ENCODE data around the gene DLL3.
A peak's percentile ranks its signal among the peaks of the same experiment; 100 is the strongest.

Gene DLL3

GRCh38 chr19:39483141-39483540 is 15.6 kb upstream of the DLL3 start:
- Histone ChIP-seq H3K27me3 (ENCODE audit: insufficient read depth, low read length) (no peaks in the 10 kb centered on the region), H3K79me2 (ENCODE audit: control insufficient read depth, insufficient read depth, low read length, unreplicated experiment) (peaks cover 17% of the 10 kb centered on the region), H3K4me1 (ENCODE audit: control insufficient read depth, insufficient read depth, low read length, unreplicated experiment) (peaks cover 5% of the 10 kb centered on the region), H2AFZ (ENCODE audit: low read length, unreplicated experiment) (no peak overlapping the region), H3K4me3 (ENCODE audit: low read depth, low read length) (no peak overlapping the region), H3K36me3 (ENCODE audit: insufficient read depth, low read length) (no peaks in the 10 kb centered on the region), H3K27ac (ENCODE audit: low read depth, low read length) (no peak overlapping the region)

GRCh38 chr19:39489756-39490155 is 9.0 kb upstream of the DLL3 start:
- Histone ChIP-seq H3K36me3 (ENCODE audit: insufficient read depth, low read length) (no peaks in the 10 kb centered on the region), H2AFZ (ENCODE audit: low read length, unreplicated experiment) (no peak overlapping the region), H3K4me1 (ENCODE audit: control insufficient read depth, insufficient read depth, low read length, unreplicated experiment) (no peaks in the 10 kb centered on the region), H3K27me3 (ENCODE audit: insufficient read depth, low read length) (no peaks in the 10 kb centered on the region), H3K79me2 (ENCODE audit: control insufficient read depth, insufficient read depth, low read length, unreplicated experiment) (peaks cover 2% of the 10 kb centered on the region), H3K4me3 (ENCODE audit: low read depth, low read length) (no peak overlapping the region), H3K27ac (ENCODE audit: low read depth, low read length) (no peak overlapping the region)

DNA sequence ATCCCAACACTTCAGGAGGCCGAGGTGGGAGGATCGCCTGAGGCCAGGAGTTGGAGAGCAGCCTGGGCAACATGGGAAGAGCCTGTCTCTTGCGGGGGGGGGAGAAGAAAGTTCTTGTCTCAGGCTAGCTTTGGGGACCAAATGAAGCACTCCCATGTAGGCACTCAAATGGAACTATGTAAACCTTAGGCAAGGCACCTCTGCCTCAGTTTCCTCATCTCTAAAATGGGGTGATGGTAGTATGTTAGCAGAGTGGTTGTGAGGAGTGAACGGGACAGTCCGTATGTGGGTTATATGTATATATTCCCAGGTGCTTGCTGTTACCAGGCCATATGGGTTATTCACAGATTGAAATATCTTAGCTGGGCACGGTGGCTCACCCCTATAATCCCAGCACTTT is 6.5 kb upstream of the DLL3 start:
- Histone ChIP-seq H3K27me3 (ENCODE audit: insufficient read depth, low read length) (no peaks in the 10 kb centered on the region), H2AFZ (ENCODE audit: low read length, unreplicated experiment) (no peak overlapping the region), H3K27ac (ENCODE audit: low read depth, low read length) (no peak overlapping the region), H3K79me2 (ENCODE audit: control insufficient read depth, insufficient read depth, low read length, unreplicated experiment) (no peaks in the 10 kb centered on the region), H3K36me3 (ENCODE audit: insufficient read depth, low read length) (no peaks in the 10 kb centered on the region), H3K4me1 (ENCODE audit: control insufficient read depth, insufficient read depth, low read length, unreplicated experiment) (no peaks in the 10 kb centered on the region), H3K4me3 (ENCODE audit: low read depth, low read length) (no peak overlapping the region)

GRCh38 chr19:39492788-39493187 is 6.0 kb upstream of the DLL3 start:
- Histone ChIP-seq H3K27me3 (ENCODE audit: insufficient read depth, low read length) (peaks cover 2% of the 10 kb centered on the region; the same call in 1 of the 2 replicates), H3K79me2 (ENCODE audit: control insufficient read depth, insufficient read depth, low read length, unreplicated experiment) (no peaks in the 10 kb centered on the region), H3K4me3 (ENCODE audit: low read depth, low read length) (no peak overlapping the region), H3K36me3 (ENCODE audit: insufficient read depth, low read length) (no peaks in the 10 kb centered on the region), H3K27ac (ENCODE audit: low read depth, low read length) (no peak overlapping the region), H2AFZ (ENCODE audit: low read length, unreplicated experiment) (no peak overlapping the region), H3K4me1 (ENCODE audit: control insufficient read depth, insufficient read depth, low read length, unreplicated experiment) (no peaks in the 10 kb centered on the region)

DNA sequence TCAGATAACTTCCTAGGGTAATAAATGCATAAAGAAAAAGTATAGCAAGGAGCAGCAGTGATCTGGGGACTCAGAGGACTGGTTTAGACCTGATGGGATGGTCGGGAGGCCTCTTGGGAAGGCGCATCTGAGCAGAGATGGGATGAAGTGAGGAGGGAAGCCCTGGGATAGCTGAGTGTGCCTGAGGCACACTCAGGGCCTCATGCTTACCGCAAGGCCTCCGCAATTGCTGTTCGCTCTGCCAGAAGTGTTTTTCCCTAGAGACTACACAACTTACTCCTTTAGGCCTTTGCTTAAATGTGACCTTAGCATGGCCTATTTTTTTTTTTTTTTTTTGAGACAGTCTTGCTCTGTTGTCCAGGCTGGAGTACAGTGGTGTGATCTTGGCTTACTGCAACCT is 4.1 kb upstream of the DLL3 start:
- peaks cover 5% of the 10 kb centered on the region for H3K4me1 ChIP-seq (ENCODE audit: control insufficient read depth, insufficient read depth, low read length, unreplicated experiment)
- H3K79me2 ChIP-seq (ENCODE audit: control insufficient read depth, insufficient read depth, low read length, unreplicated experiment), result no peaks in the 10 kb centered on the region
- no peak overlapping the region for H3K4me3 ChIP-seq (ENCODE audit: low read depth, low read length)
- H3K27me3 ChIP-seq (ENCODE audit: insufficient read depth, low read length), result peaks cover 19% of the 10 kb centered on the region
- H2AFZ ChIP-seq (ENCODE audit: low read length, unreplicated experiment), result no peak overlapping the region
- no peak overlapping the region for H3K27ac ChIP-seq (ENCODE audit: low read depth, low read length)
- no peaks in the 10 kb centered on the region for H3K36me3 ChIP-seq (ENCODE audit: insufficient read depth, low read length)

DNA sequence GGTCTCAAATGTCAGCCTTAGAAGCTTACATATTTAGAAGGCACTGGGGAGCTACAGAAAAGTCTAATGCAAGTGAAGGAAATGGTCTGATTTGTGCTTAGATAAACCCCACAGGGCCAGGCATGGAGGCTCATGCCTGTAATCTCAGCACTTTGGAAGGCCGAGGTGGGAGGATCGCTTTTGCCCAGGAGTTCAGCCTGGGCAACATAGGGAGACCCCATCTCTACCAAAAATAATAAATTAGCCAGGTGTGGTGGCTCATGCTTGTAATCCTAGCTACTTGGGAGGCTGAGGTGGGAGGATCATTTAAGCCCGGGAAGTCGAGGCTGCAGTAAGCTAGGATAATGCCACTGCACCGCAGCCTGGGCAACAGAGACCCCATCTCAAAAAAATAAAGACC is 2.7 kb upstream of the DLL3 start:
- Histone ChIP-seq H3K36me3 (ENCODE audit: insufficient read depth, low read length) (no peaks in the 10 kb centered on the region), H3K27me3 (ENCODE audit: insufficient read depth, low read length) (peaks cover 30% of the 10 kb centered on the region)

GRCh38 chr19:39497701-39497995 is 1.1 kb upstream of the DLL3 start:
- H3K4me1 ChIP-seq (ENCODE audit: control insufficient read depth, insufficient read depth, low read length, unreplicated experiment), result peaks cover 5% of the 10 kb centered on the region
- no peaks in the 10 kb centered on the region for H3K36me3 ChIP-seq (ENCODE audit: insufficient read depth, low read length)
- H3K27ac ChIP-seq (ENCODE audit: low read depth, low read length), result no peak overlapping the region
- H3K4me3 ChIP-seq (ENCODE audit: low read depth, low read length), result peak overlapping the region; percentile 69; the same call in 1 of the 2 replicates
- no peaks in the 10 kb centered on the region for H3K79me2 ChIP-seq (ENCODE audit: control insufficient read depth, insufficient read depth, low read length, unreplicated experiment)
- peaks cover 30% of the 10 kb centered on the region for H3K27me3 ChIP-seq (ENCODE audit: insufficient read depth, low read length)
- peak overlapping the region; percentile 50 for H2AFZ ChIP-seq (ENCODE audit: low read length, unreplicated experiment)

More for the DNA sequence above, 2.7 kb upstream of the DLL3 start:
- Histone ChIP-seq H3K27ac (ENCODE audit: low read depth, low read length) (no peak overlapping the region), H3K4me1 (ENCODE audit: control insufficient read depth, insufficient read depth, low read length, unreplicated experiment) (peaks cover 5% of the 10 kb centered on the region), H3K4me3 (ENCODE audit: low read depth, low read length) (no peak overlapping the region), H2AFZ (ENCODE audit: low read length, unreplicated experiment) (no peak overlapping the region), H3K79me2 (ENCODE audit: control insufficient read depth, insufficient read depth, low read length, unreplicated experiment) (no peaks in the 10 kb centered on the region)

GRCh38 chr19:39497996-39498797 is 550 bp upstream of the DLL3 start:
- Histone ChIP-seq H3K36me3 (ENCODE audit: insufficient read depth, low read length) (no peaks in the 10 kb centered on the region), H3K27me3 (ENCODE audit: insufficient read depth, low read length) (peaks cover 30% of the 10 kb centered on the region), H3K4me1 (ENCODE audit: control insufficient read depth, insufficient read depth, low read length, unreplicated experiment) (peaks cover 5% of the 10 kb centered on the region), H3K27ac (ENCODE audit: low read depth, low read length) (no peak overlapping the region), H2AFZ (ENCODE audit: low read length, unreplicated experiment) (peak overlapping the region; percentile 50), H3K79me2 (ENCODE audit: control insufficient read depth, insufficient read depth, low read length, unreplicated experiment) (no peaks in the 10 kb centered on the region), H3K4me3 (ENCODE audit: low read depth, low read length) (peak overlapping the region; percentile 69)

DNA sequence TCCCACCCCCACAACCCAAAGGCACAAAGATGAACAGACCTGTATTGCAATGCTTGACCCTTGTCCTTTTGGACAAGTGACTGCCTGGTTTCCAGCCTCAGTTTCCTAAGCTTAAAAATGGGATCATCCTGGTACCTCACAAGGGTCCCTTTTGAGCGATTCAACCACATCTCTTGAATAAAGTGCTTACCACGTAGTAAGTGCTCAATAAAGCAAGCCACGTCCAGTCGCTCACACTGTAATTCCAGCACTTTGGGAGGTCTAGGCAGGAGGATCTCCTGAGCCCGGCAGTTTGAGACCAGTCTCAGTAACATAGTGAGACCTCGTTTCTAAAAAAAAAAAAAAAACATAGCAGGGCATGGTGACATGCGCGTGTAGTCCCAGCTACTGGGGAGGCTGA is 1.2 kb downstream of the DLL3 start:
- no peaks in the 10 kb centered on the region for H3K36me3 ChIP-seq (ENCODE audit: insufficient read depth, low read length)
- peaks cover 30% of the 10 kb centered on the region for H3K27me3 ChIP-seq (ENCODE audit: insufficient read depth, low read length)
- H3K79me2 ChIP-seq (ENCODE audit: control insufficient read depth, insufficient read depth, low read length, unreplicated experiment), result no peaks in the 10 kb centered on the region
- peaks cover 5% of the 10 kb centered on the region for H3K4me1 ChIP-seq (ENCODE audit: control insufficient read depth, insufficient read depth, low read length, unreplicated experiment)
- H2AFZ ChIP-seq (ENCODE audit: low read length, unreplicated experiment), result no peak overlapping the region
- no peak overlapping the region for H3K4me3 ChIP-seq (ENCODE audit: low read depth, low read length)
- no peak overlapping the region for H3K27ac ChIP-seq (ENCODE audit: low read depth, low read length)

- H3K36me3 ChIP-seq (ENCODE audit: insufficient read depth, low read length), result no peaks in the 10 kb centered on the region
- H3K27ac ChIP-seq (ENCODE audit: low read depth, low read length), result no peak overlapping the region
- H3K4me1 ChIP-seq (ENCODE audit: control insufficient read depth, insufficient read depth, low read length, unreplicated experiment), result peaks cover 5% of the 10 kb centered on the region
- H3K27me3 ChIP-seq (ENCODE audit: insufficient read depth, low read length), result peaks cover 30% of the 10 kb centered on the region
- H3K4me3 ChIP-seq (ENCODE audit: low read depth, low read length), result no peak overlapping the region
- no peak overlapping the region for H2AFZ ChIP-seq (ENCODE audit: low read length, unreplicated experiment)
- no peaks in the 10 kb centered on the region for H3K79me2 ChIP-seq (ENCODE audit: control insufficient read depth, insufficient read depth, low read length, unreplicated experiment)
Measured at GRCh38 chr19:39500543-39500942, 1.8 kb downstream of the DLL3 start.

GRCh38 chr19:39501340-39501739 is 2.6 kb downstream of the DLL3 start:
- H3K27me3 ChIP-seq (ENCODE audit: insufficient read depth, low read length), result peaks cover 30% of the 10 kb centered on the region
- no peak overlapping the region for H2AFZ ChIP-seq (ENCODE audit: low read length, unreplicated experiment)
- H3K36me3 ChIP-seq (ENCODE audit: insufficient read depth, low read length), result no peaks in the 10 kb centered on the region
- H3K4me3 ChIP-seq (ENCODE audit: low read depth, low read length), result no peak overlapping the region
- no peaks in the 10 kb centered on the region for H3K79me2 ChIP-seq (ENCODE audit: control insufficient read depth, insufficient read depth, low read length, unreplicated experiment)
- H3K27ac ChIP-seq (ENCODE audit: low read depth, low read length), result no peak overlapping the region
- peaks cover 5% of the 10 kb centered on the region for H3K4me1 ChIP-seq (ENCODE audit: control insufficient read depth, insufficient read depth, low read length, unreplicated experiment)

Measured in ACC112 (cell line).